IMR-90 (cell line): Measurements from ENCODE around the gene ZNF831. TPM values are rescaled to one million over a fixed set of nuclear protein-coding genes. Genes with fewer than 3 reads are reported as not detected.

Source experiments
- ATAC-seq: fragments of 200-7000 bp; cut with Tn5 transposase; 2 replicates; pipeline ENCODE4 v1.9.1; 2020; ENCODE audit warnings: low read depth, mild to moderate bottlenecking, moderate library complexity
- BruUV-seq: library from RNA; stranded (reverse); fragments of 400-500 nt; replicated peaks from 2 replicates; lab custom pipeline; 2021; lab: Mats Ljungman, UMichigan
- CTCF ChIA-PET: fragments of 300-600 bp; formaldehyde crosslinking; extraction: SDS; loops from one replicate; lab custom pipeline; 2021; ENCODE audit warnings: antibody characterized with exemption; lab: Yijun Ruan, JAX
- POLR2A ChIA-PET: fragments of 300-600 bp; sonication (Branson Sonifier 250); formaldehyde crosslinking; loops from one replicate; lab custom pipeline; 2022; ENCODE audit warnings: antibody characterized with exemption; ENCODE audit not compliant: unreplicated experiment; lab: Charles Lee
- DNase-seq: peaks from one replicate; pipeline ENCODE4 v3.0.0; 2013
- H2AFZ ChIP-seq: replicated peaks from 2 replicates; pipeline ENCODE3; 2013; ENCODE audit warnings: low read length, mild to moderate bottlenecking; ENCODE audit not compliant: poor library complexity
- H2AK5ac ChIP-seq: 2 replicates; pipeline ENCODE4 v1.6.1; 2013; ENCODE audit warnings: low read depth, low read length, inconsistent platforms
- H2AK9ac ChIP-seq: replicated peaks from 2 replicates; pipeline ENCODE3; 2013; ENCODE audit warnings: mild to moderate bottlenecking, low read depth, low read length, moderate library complexity; ENCODE audit not compliant: poor library complexity
- H2BK120ac ChIP-seq: 2 replicates; pipeline ENCODE4 v1.6.1; 2013; ENCODE audit warnings: low read depth, low read length, inconsistent platforms
- H2BK15ac ChIP-seq: 3 replicates; pipeline ENCODE4 v1.6.1; 2013; ENCODE audit warnings: low read depth, low read length, inconsistent platforms
- H2BK20ac ChIP-seq: 2 replicates; pipeline ENCODE4 v1.6.1; 2013; ENCODE audit warnings: low read depth, mild to moderate bottlenecking, inconsistent platforms, low read length, moderate library complexity
- H2BK5ac ChIP-seq: 2 replicates; pipeline ENCODE4 v1.6.1; 2013; ENCODE audit warnings: mild to moderate bottlenecking, low read depth, low read length, inconsistent platforms; ENCODE audit not compliant: poor library complexity, severe bottlenecking
- H3K14ac ChIP-seq: replicated peaks from 2 replicates; pipeline ENCODE4 v1.6.1; 2013; ENCODE audit warnings: low read depth, low read length, inconsistent platforms
- H3K18ac ChIP-seq: 2 replicates; pipeline ENCODE4 v1.6.1; 2013; ENCODE audit warnings: low read depth, low read length, control low read depth
- H3K23ac ChIP-seq: 2 replicates; pipeline ENCODE4 v1.6.1; 2013; ENCODE audit warnings: low read depth, low read length, inconsistent platforms
- H3K27ac ChIP-seq: 2 replicates; pipeline ENCODE4 v1.5.1; 2013; ENCODE audit warnings: mild to moderate bottlenecking, control low read depth, low read length; ENCODE audit not compliant: insufficient read depth
- H3K27me3 ChIP-seq: 2 replicates; pipeline ENCODE4 v1.6.1; 2013; ENCODE audit warnings: low read length; ENCODE audit not compliant: control insufficient read depth, insufficient read depth
- H3K36me3 ChIP-seq: 2 replicates; pipeline ENCODE4 v1.6.1; 2013; ENCODE audit warnings: low read length, mixed read lengths; ENCODE audit not compliant: control insufficient read depth, insufficient read depth
- H3K4ac ChIP-seq: 2 replicates; pipeline ENCODE4 v1.6.1; 2013; ENCODE audit warnings: low read depth, low read length, inconsistent platforms
- H3K4me1 ChIP-seq: 2 replicates; pipeline ENCODE4 v1.6.1; 2013; ENCODE audit warnings: low read length, mixed read lengths; ENCODE audit not compliant: control insufficient read depth, insufficient read depth
- H3K4me2 ChIP-seq: 2 replicates; pipeline ENCODE4 v1.6.1; 2013; ENCODE audit warnings: low read depth, mild to moderate bottlenecking, control low read depth, low read length, moderate library complexity
- H3K4me3 ChIP-seq: 2 replicates; pipeline ENCODE4 v1.5.1; 2013; ENCODE audit warnings: low read depth, mild to moderate bottlenecking, control low read depth, low read length, moderate library complexity; ENCODE audit not compliant: insufficient read depth
- H3K56ac ChIP-seq: 2 replicates; pipeline ENCODE4 v1.6.1; 2013; ENCODE audit warnings: low read length, inconsistent platforms; ENCODE audit not compliant: insufficient read depth; ENCODE audit errors: extremely low read depth
- H3K79me1 ChIP-seq, 2 experiments: 2 replicates each; pipeline ENCODE4 v1.6.1; 2013; ENCODE audit warnings: low read length in 2 of 2, inconsistent platforms in 1 of 2, low read depth in 1 of 2
- H3K9ac ChIP-seq: 2 replicates; pipeline ENCODE4 v1.6.1; 2013; ENCODE audit warnings: low read depth, low read length, control low read depth
- H3K9me1 ChIP-seq: 2 replicates; pipeline ENCODE4 v1.6.1; 2013; ENCODE audit warnings: low read length, inconsistent platforms; ENCODE audit not compliant: insufficient read depth
- H3K9me3 ChIP-seq: 2 replicates; pipeline ENCODE4 v1.6.1; 2013; ENCODE audit warnings: low read length; ENCODE audit not compliant: control insufficient read depth, insufficient read depth
- H4K20me1 ChIP-seq: 2 replicates; pipeline ENCODE4 v1.6.1; 2013; ENCODE audit warnings: low read length, inconsistent platforms; ENCODE audit not compliant: insufficient read depth
- H4K5ac ChIP-seq: 2 replicates; pipeline ENCODE4 v1.6.1; 2013; ENCODE audit warnings: mild to moderate bottlenecking, low read depth, low read length, control low read depth
- H4K8ac ChIP-seq, 2 experiments: 2 replicates each; pipeline ENCODE4 v1.6.1; 2013; ENCODE audit warnings: low read depth in 2 of 2, low read length in 2 of 2, control low read depth in 1 of 2, inconsistent platforms in 1 of 2
- H4K91ac ChIP-seq: 2 replicates; pipeline ENCODE4 v1.6.1; 2013; ENCODE audit warnings: low read depth, low read length, inconsistent platforms; ENCODE audit not compliant: insufficient read depth
- CEBPB ChIP-seq: IDR thresholded peaks from 2 replicates; pipeline ENCODE4 v1.6.1; 2012; ENCODE audit warnings: low read depth, low read length, improper control_type of control experiment
- CHD1 ChIP-seq: IDR thresholded peaks from 2 replicates; pipeline ENCODE4 v1.6.1; 2012; ENCODE audit warnings: low read depth, low read length, improper control_type of control experiment
- CTCF ChIP-seq: conservative IDR thresholded peaks from 2 replicates; pipeline ENCODE4 v1.5.1; 2012; ENCODE audit warnings: mild to moderate bottlenecking, low read depth, low read length, improper control_type of control experiment
- MAFK ChIP-seq: IDR thresholded peaks from 2 replicates; pipeline ENCODE4 v1.6.1; 2012; ENCODE audit warnings: low read depth, low read length, improper control_type of control experiment
- MAZ ChIP-seq: IDR thresholded peaks from 2 replicates; pipeline ENCODE4 v1.6.1; 2012; ENCODE audit warnings: low read depth, mild to moderate bottlenecking, low read length, improper control_type of control experiment, moderate library complexity, borderline replicate concordance
- MXI1 ChIP-seq: IDR thresholded peaks from 2 replicates; pipeline ENCODE4 v1.6.1; 2012; ENCODE audit warnings: low read depth, mild to moderate bottlenecking, low read length, moderate library complexity, borderline replicate concordance
- NFE2L2 ChIP-seq: fragments of 150-350 bp; IDR thresholded peaks from 2 replicates; pipeline ENCODE4 v1.6.1; 2016; ENCODE audit warnings: low read depth, mild to moderate bottlenecking, low read length
- POLR2A ChIP-seq: IDR thresholded peaks from 2 replicates; pipeline ENCODE4 v1.6.1; 2012; ENCODE audit warnings: mild to moderate bottlenecking, low read depth, low read length
- RFX5 ChIP-seq: IDR thresholded peaks from 2 replicates; pipeline ENCODE4 v1.8.0; 2012; ENCODE audit warnings: low read depth, mild to moderate bottlenecking, low read length, moderate library complexity
- SMC3 ChIP-seq: fragments of 150-350 bp; IDR thresholded peaks from 2 replicates; pipeline ENCODE4 v1.6.1; 2016; ENCODE audit warnings: low read depth, mild to moderate bottlenecking, antibody characterized with exemption, low read length, moderate library complexity
- WGBS, 2 experiments: methylation state at CpG; one replicate each; pipeline versions ENCODE4 v1.1.5 to v1.1.7; 2013; ENCODE audit warnings: missing lambda C conversion rate in 2 of 2; ENCODE audit not compliant: insufficient read length in 1 of 2; ENCODE audit errors: extremely low coverage in 2 of 2; 5-methylcytosine and 5-hydroxymethylcytosine counted together
- dilution Hi-C: fragments of 300-500 bp; cut with HindIII; formaldehyde crosslinking; loops from one replicate; pipeline ENCODE4 v1.14.3; 2018; ENCODE audit warnings: low sequenced_read_pairs; ENCODE audit not compliant: unreplicated experiment
- in situ Hi-C: fragments of 300-500 bp; cut with MboI; formaldehyde crosslinking; loops from 3 replicates; pipeline ENCODE4 v1.14.3; 2019; ENCODE audit warnings: low sequenced_read_pairs, inconsistent platforms, mixed read lengths
- intact Hi-C: fragments of 100-400 bp; cut with micrococcal nuclease; formaldehyde crosslinking; loops from 2 replicates; pipeline ENCODE4 v1.10.0; 2022
- polyA plus RNA-seq, 3 experiments: library from polyadenylated mRNA; depleted of rRNA; stranded (reverse); fragments of >200 nt; gene quantifications; 2 replicates each; pipeline ENCODE4 v1.2.3, GENCODE V29; 2012; ENCODE audit warnings: low replicate concordance in 1 of 3
- total RNA-seq: library from RNA; depleted of rRNA; stranded (reverse); fragments of >200 nt; gene quantifications from 2 replicates; pipeline ENCODE4 v1.2.3, GENCODE V29; 2012

The ZNF831 gene
- total and polyA plus RNA-seq, 2 of the 4 experiments (the other 2 are of a cell fraction), result not detected

- POLR2A ChIA-PET, result no interaction called here
- dilution Hi-C loops, result no loop called here
Observed at GRCh38 chr20:59210186-59210585, 46.6 kb downstream of the ZNF831 start.

More at GRCh38 chr20:59210186-59210585, 46.6 kb downstream of the ZNF831 start:
- Histone ChIP-seq H4K8ac (no peak overlapping the region), H3K79me1 (no peaks in the 10 kb centered on the region), H2BK15ac (no peak overlapping the region), H3K27me3 (peaks cover 3% of the 10 kb centered on the region; the same call in 1 of the 2 replicates), H3K4me3 (no peak overlapping the region), H3K9me3 (no peaks in the 10 kb centered on the region), H2BK120ac (no peak overlapping the region), H4K20me1 (no peaks in the 10 kb centered on the region), H4K91ac (no peak overlapping the region), H3K36me3 (no peaks in the 10 kb centered on the region), H3K56ac (no peak overlapping the region), H3K9ac (no peak overlapping the region), H3K4ac (no peak overlapping the region), H2BK20ac (no peak overlapping the region), H3K9me1 (no peaks in the 10 kb centered on the region), H3K23ac (no peak overlapping the region), H3K14ac (no peak overlapping the region), H2AK5ac (no peak overlapping the region), H3K4me1 (no peaks in the 10 kb centered on the region), H3K27ac (no peak overlapping the region), H3K18ac (no peak overlapping the region), H2BK5ac (no peak overlapping the region), H2AK9ac (no peak overlapping the region), H4K5ac (no peak overlapping the region), H3K4me2 (no peak overlapping the region), H2AFZ (no peak overlapping the region)
- CTCF ChIA-PET, result no interaction called here
- ATAC-seq (no peak), DNase-seq (no peak)
- BruUV-seq, result no TSS peak
- in situ Hi-C loops (no loop called here), intact Hi-C loops (no loop called here)
- no CpG with 5 or more reads among the region's 11 CpGs for WGBS, 2 experiments
- TF ChIP-seq CTCF, result no peak
- no peak for TF ChIP-seq CEBPB
- TF ChIP-seq NFE2L2, result no peak
- TF ChIP-seq MAZ, result no peak
- TF ChIP-seq SMC3, result no peak
- no peak for TF ChIP-seq MXI1
- no peak for TF ChIP-seq CHD1
- TF ChIP-seq RFX5, result no peak
- no peak for TF ChIP-seq POLR2A
- no peak for TF ChIP-seq MAFK
